Loucy (cell line): Measurements from ENCODE around the gene TBX15.

Experiments used
- EZH2phosphoT487 ChIP-seq: fragments of 200-600 bp; IDR thresholded peaks from 2 replicates; pipeline ENCODE4 v1.6.1; 2018; ENCODE audit warnings: antibody characterized with exemption, mild to moderate bottlenecking, moderate library complexity, borderline replicate concordance
- TF ChIP-seq, protein P1 (sequence below): fragments of 200-600 bp; sonication (generic); conservative IDR thresholded peaks from 2 replicates; pipeline ENCODE4 v1.5.1; 2014; ENCODE audit warnings: mild to moderate bottlenecking, antibody characterized with exemption, low read length

DNA sequence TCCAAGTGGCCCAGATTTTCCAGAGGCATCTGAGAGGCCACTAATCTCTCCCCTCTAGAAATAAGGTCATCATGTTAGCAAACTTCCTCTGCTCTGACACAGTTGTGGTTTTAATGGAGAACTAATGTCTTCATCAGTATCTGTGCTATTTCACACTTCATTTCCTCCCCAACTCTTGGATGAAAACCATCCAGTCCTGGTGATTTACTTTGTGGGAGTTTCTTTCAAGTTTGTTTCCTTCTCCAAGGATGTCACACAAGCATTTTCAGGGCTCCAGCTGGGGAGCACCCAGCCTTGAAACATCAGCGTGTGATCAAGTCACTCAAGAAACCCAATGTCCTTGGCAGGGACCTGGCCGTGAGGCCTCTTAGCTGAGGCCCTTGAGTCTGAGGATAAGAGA lies 38.8 kb downstream of the TBX15 start:
- TF ChIP-seq, protein P1, sequence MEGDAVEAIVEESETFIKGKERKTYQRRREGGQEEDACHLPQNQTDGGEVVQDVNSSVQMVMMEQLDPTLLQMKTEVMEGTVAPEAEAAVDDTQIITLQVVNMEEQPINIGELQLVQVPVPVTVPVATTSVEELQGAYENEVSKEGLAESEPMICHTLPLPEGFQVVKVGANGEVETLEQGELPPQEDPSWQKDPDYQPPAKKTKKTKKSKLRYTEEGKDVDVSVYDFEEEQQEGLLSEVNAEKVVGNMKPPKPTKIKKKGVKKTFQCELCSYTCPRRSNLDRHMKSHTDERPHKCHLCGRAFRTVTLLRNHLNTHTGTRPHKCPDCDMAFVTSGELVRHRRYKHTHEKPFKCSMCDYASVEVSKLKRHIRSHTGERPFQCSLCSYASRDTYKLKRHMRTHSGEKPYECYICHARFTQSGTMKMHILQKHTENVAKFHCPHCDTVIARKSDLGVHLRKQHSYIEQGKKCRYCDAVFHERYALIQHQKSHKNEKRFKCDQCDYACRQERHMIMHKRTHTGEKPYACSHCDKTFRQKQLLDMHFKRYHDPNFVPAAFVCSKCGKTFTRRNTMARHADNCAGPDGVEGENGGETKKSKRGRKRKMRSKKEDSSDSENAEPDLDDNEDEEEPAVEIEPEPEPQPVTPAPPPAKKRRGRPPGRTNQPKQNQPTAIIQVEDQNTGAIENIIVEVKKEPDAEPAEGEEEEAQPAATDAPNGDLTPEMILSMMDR: no peak
- TF ChIP-seq EZH2phosphoT487: no peak
